Uterine smooth muscle cell (primary cell): ENCODE results near the gene GMCL2. TPM values are rescaled to one million over a fixed set of nuclear protein-coding genes. Genes with fewer than 3 reads are reported as not detected.

Source experiments
- total RNA-seq: library from RNA; depleted of rRNA; stranded (reverse); fragments of >200 nt; gene quantifications from 2 replicates; pipeline ENCODE4 v1.2.3, GENCODE V29; 2014

Gene GMCL2, protein sequence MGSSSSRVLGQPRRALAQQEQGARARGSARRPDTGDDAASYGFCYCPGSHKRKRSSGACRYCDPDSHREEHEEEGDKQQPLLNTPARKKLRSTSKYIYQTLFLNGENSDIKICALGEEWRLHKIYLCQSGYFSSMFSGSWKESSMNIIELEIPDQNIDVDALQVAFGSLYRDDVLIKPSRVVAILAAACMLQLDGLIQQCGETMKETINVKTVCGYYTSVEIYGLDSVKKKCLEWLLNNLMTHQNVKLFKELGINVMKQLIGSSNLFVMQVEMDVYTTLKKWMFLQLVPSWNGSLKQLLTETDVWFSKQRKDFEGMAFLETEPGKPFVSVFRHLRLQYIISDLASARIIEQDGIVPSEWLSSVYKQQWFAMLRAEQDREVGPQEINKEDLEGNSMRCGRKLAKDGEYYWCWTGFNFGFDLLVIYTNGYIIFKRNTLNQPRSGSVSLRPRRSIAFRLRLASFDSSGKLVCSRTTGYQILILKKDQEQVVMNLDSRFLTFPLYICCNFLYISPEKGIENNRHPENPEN
- total RNA-seq: not detected in 2 replicates

GRCh38 chr5:178187014-178187413, at the start of gene GMCL2:
GMCL2 (minus strand) TSS chr5:178187371; CDS start chr5:178187299, 72 bp downstream.

GRCh38 chr5:178232124-178232919, 45.2 kb upstream of the GMCL2 start, which contains the start of gene PHYKPL:
PHYKPL (minus strand) TSS chr5:178232802; CDS start chr5:178232550, 252 bp downstream.

GRCh38 chr5:178204182-178204934, 17.2 kb upstream of the GMCL2 start, which contains the start of gene HNRNPAB:
HNRNPAB (plus strand) TSS chr5:178204533; CDS start chr5:178204838, 305 bp downstream.

GRCh38 chr5:178153530-178154340, 33.4 kb downstream of the GMCL2 start, which contains the start of gene NHP2:
NHP2 (minus strand) TSS chr5:178153885; CDS start chr5:178153817, 68 bp downstream.

Other genes with a start within 250 kb of the GMCL2 start
- gene PROP1, start 191.1 kb downstream of the GMCL2 start, total RNA-seq: not detected in 2 replicates
- 0.89 and 1.1 TPM in 2 replicates for gene N4BP3, start 73.8 kb downstream of the GMCL2 start, total RNA-seq
- gene RMND5B, start 56.4 kb downstream of the GMCL2 start, total RNA-seq: 29.2 and 32.9 TPM in 2 replicates
- gene NHP2, start 33.5 kb downstream of the GMCL2 start, total RNA-seq: 151 and 200 TPM in 2 replicates
- gene HNRNPAB, start 17.2 kb upstream of the GMCL2 start, total RNA-seq: 43.0 and 74.5 TPM in 2 replicates
- 20.0 and 33.0 TPM in 2 replicates for gene PHYKPL, start 45.4 kb upstream of the GMCL2 start, total RNA-seq